ENCODE measurements around the gene ATM.
"Not testable (repeated sequence)": the region's sequence is repeated elsewhere in the genome, so short reads cannot be mapped to it uniquely, and the experiment has no call there.

Gene ATM

GRCh38 chr11:108293229-108293628, 70.4 kb downstream of the ATM start:
- no peak for DNase-seq

- DNase-seq = no peak
Measured at GRCh38 chr11:108302121-108302785, 79.4 kb downstream of the ATM start.

GRCh38 chr11:108307751-108308150, 84.9 kb downstream of the ATM start:
- no peak for DNase-seq

- no peak for DNase-seq
Measured at GRCh38 chr11:108313444-108313843, 90.6 kb downstream of the ATM start.

- no peak for DNase-seq
Measured at GRCh38 chr11:108316061-108316460, 93.2 kb downstream of the ATM start.

- no peak for DNase-seq
Measured at GRCh38 chr11:108319541-108320145, 96.8 kb downstream of the ATM start.

GRCh38 chr11:108322666-108323065, 99.8 kb downstream of the ATM start:
- no peak for DNase-seq

- no peak for DNase-seq
Measured at GRCh38 chr11:108324587-108324986, 101.7 kb downstream of the ATM start.

- no peak for DNase-seq
Measured at GRCh38 chr11:108333403-108333899, 110.6 kb downstream of the ATM start.

- DNase-seq = no peak
Measured at GRCh38 chr11:108338750-108339149, 115.9 kb downstream of the ATM start.

- no peak for DNase-seq
Measured at GRCh38 chr11:108340973-108341372, 118.1 kb downstream of the ATM start.

- DNase-seq = no peak
Measured at GRCh38 chr11:108341654-108342053, 118.8 kb downstream of the ATM start.

- no peak for DNase-seq
Measured at GRCh38 chr11:108343714-108344113, 120.8 kb downstream of the ATM start.

- DNase-seq = no peak
Measured at GRCh38 chr11:108345767-108346166, 122.9 kb downstream of the ATM start.

- no peak for DNase-seq
Measured at GRCh38 chr11:108346451-108346850, 123.6 kb downstream of the ATM start.

GRCh38 chr11:108351468-108351867, 128.6 kb downstream of the ATM start:
- no peak for DNase-seq

- DNase-seq = no peak
Measured at GRCh38 chr11:108364159-108364558, 141.3 kb downstream of the ATM start.

- DNase-seq = no peak
Measured at GRCh38 chr11:108368134-108368533, 145.3 kb downstream of the ATM start.

GRCh38 chr11:108369064-108369463, 146.2 kb downstream of the ATM start:
- no peak for DNase-seq

- DNase-seq = no peak
Measured at GRCh38 chr11:108370315-108370714, 147.4 kb downstream of the ATM start.

- DNase-seq = no peak
Measured at GRCh38 chr11:108370990-108371389, 148.1 kb downstream of the ATM start.

GRCh38 chr11:108373505-108373904, 150.6 kb downstream of the ATM start:
- not testable (repeated sequence) for DNase-seq

- DNase-seq = no peak
Measured at GRCh38 chr11:108388576-108388975, 165.7 kb downstream of the ATM start.

GRCh38 chr11:108392353-108392752, 169.5 kb downstream of the ATM start:
- DNase-seq = no peak

- no peak for DNase-seq
Measured at GRCh38 chr11:108393046-108393445, 170.2 kb downstream of the ATM start.

All from NCI-H510A (cell line).